ENCODE results near the gene IWS1.

The IWS1 gene

DNA sequence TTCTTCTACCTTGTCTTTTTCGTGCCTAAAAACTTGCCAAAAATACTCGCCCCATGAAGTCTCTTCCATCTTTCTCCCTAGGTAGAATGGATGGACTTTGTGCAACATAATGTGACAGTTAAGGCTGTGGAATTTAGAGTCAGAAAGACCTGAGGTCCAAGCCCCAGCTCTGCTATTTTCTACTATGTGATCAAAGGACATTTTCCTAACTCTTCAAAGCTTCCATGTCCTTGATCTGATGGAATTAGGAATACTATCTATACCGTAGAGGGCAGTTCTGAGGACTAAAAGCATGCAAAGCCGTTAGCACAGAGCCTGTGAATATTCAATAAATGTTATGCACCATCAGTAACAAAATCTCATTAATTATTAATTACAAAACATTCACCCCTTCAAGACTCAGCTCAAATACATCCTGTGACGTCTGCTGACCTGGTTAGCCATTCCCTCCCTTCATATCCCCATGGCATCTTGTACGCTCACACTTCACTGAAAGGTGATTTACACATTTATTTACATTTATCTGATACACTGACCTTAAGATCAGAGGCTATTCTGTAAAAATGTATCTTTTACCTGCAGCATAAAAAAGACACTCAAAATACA is 15.1 kb downstream of the IWS1 start:
- TF ChIP-seq POLR2A (IDR thresholded peaks at IDR 0.05; ENCODE audit: low read depth, low read length) = no peak
- no peak for DNase-seq (ENCODE audit: insufficient read length, low spot score)
- no peak for FAIRE-seq

DNA sequence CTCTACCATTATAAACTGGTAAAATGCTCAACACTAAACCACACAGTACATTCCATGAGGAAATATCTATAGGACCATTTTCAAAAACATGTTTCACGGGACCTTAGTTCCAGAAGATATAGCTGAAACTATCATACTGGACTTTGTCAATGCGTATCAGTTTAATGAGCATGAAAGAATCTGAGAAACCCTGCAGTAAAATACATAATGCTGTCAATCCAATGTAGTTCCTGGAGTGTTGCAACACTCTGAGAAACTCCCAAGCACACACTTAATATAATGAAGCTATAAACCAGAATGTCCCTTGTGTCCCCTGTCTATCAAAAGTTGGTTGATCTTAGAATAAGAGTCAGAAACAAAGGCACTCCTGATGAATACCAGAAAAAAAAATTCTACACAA is 16.2 kb downstream of the IWS1 start:
- DNase-seq (ENCODE audit: insufficient read length, low spot score) (no peak), FAIRE-seq (no peak)
- no peak for TF ChIP-seq POLR2A (IDR thresholded peaks at IDR 0.05; ENCODE audit: low read depth, low read length)

- FAIRE-seq = peak; percentile 99
These were observed 17.7 kb downstream of the IWS1 start for GRCh38 chr2:127508631-127509034.

DNA sequence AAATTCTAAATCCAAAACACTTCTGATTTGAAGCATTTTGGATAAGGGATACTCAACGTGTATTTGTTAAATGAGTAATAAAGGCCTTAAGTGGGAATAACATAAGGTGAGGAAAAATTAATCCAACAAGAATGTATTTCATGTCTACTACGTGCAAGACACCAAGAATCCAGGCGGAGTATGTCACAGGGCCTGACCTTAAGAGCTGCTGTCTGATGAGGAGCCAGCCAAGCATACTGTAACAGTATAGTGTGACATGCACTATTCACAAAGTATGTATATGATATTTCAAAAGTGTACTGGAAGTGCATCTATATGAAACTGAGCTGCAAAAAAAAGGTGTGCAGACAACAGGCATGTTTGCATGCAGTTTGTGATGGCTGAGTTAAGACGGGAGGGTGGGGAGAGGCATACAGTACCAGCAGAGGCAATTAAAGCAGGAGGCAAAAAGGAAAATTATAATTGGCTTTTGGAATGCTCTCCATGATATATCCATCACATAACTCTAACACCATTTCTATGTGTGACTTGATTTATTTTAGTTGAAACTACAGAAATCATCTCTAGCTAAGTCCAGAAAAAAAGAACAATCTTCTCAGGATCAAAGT is 18.2 kb downstream of the IWS1 start:
- TF ChIP-seq POLR2A (IDR thresholded peaks at IDR 0.05; ENCODE audit: low read depth, low read length) = no peak
- DNase-seq (ENCODE audit: insufficient read length, low spot score) = no peak
- peak; percentile 11 for FAIRE-seq

More at GRCh38 chr2:127508631-127509034, 17.7 kb downstream of the IWS1 start:
- TF ChIP-seq POLR2A (IDR thresholded peaks at IDR 0.05; ENCODE audit: low read depth, low read length) = no peak
- peak; percentile 72 for DNase-seq (ENCODE audit: insufficient read length, low spot score)

DNA sequence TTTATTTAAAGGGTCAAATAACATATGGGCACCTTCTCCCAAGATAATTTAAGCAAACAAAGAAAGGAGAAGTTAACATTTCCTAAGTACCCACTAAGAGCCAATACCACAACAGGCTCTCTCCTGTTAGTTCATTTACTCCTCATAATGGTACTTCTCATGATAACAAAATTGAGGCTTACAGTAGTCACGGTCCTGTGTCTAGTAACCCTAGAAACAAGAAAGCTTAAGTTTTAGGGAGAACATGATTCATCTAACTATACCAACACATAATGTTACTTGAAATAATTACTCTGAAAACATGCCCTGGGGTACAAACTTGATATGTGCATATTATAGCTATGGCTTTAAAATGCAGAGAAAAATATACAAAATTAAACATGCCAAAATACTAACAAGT is 19.8 kb downstream of the IWS1 start:
- FAIRE-seq = no peak

GRCh38 chr2:127504552-127505430 is 21.5 kb downstream of the IWS1 start:
- FAIRE-seq (peak; percentile 27), DNase-seq (ENCODE audit: insufficient read length, low spot score) (no peak)
- TF ChIP-seq POLR2A (IDR thresholded peaks at IDR 0.05; ENCODE audit: low read depth, low read length) = no peak

More for the DNA sequence above, 19.8 kb downstream of the IWS1 start:
- DNase-seq (ENCODE audit: insufficient read length, low spot score) = no peak
- TF ChIP-seq POLR2A (IDR thresholded peaks at IDR 0.05; ENCODE audit: low read depth, low read length) = no peak

- FAIRE-seq (no peak), DNase-seq (ENCODE audit: insufficient read length, low spot score) (no peak)
- no peak for TF ChIP-seq POLR2A (IDR thresholded peaks at IDR 0.05; ENCODE audit: low read depth, low read length)
These were observed 22.8 kb downstream of the IWS1 start for GRCh38 chr2:127503491-127503890.

GRCh38 chr2:127498386-127498785 is 27.9 kb downstream of the IWS1 start:
- FAIRE-seq = no peak
- TF ChIP-seq POLR2A (IDR thresholded peaks at IDR 0.05; ENCODE audit: low read depth, low read length) = no peak
- DNase-seq (ENCODE audit: insufficient read length, low spot score) = no peak

DNA sequence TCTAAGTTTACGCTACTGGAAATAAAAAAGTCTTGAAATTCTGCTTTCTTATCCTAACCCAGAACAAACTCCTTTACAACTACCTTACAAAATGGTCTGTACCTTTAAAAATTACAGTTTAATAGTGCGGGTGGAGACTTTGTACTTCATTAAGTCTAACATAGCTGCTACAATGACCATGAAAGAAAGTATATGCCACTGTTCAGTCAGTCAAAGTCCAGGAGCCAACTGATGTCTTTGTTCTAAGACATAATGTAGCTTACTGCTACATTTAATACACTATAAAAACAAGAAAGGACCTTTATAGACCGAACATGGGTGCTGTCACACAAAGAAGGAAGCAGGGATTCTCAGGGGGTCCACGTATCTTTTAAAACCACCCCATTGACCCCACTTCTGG is 36.0 kb downstream of the IWS1 start:
- no peak for TF ChIP-seq POLR2A (IDR thresholded peaks at IDR 0.05; ENCODE audit: low read depth, low read length)
- FAIRE-seq = no peak
- DNase-seq (ENCODE audit: insufficient read length, low spot score) = no peak

GRCh38 chr2:127486247-127487058 is 39.8 kb downstream of the IWS1 start:
- DNase-seq (ENCODE audit: insufficient read length, low spot score) = no peak
- no peak for FAIRE-seq
- TF ChIP-seq POLR2A (IDR thresholded peaks at IDR 0.05; ENCODE audit: low read depth, low read length) = no peak

DNA sequence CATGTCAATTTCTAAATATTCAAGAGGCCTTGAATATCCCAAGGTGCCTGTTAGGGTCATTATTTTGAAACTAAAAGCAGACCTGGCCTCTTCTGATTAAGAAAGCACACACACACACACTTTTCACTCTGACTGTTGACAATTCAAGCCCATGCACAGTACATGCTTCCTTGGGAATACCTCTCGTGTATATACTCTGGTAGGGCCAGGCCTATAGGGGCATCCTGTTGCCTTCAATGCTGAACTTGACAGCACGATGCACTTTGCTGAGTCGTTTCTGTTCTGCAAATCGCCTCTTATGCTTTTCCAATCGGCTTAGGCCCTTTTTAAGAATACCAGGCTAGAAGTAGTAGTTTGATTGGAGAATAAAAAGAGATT is 40.6 kb downstream of the IWS1 start:
- DNase-seq (ENCODE audit: insufficient read length, low spot score) (no peak), FAIRE-seq (no peak)
- TF ChIP-seq POLR2A (IDR thresholded peaks at IDR 0.05; ENCODE audit: low read depth, low read length) = no peak

GRCh38 chr2:127485051-127485693 is 41.1 kb downstream of the IWS1 start:
- DNase-seq (ENCODE audit: insufficient read length, low spot score) = no peak
- TF ChIP-seq POLR2A (IDR thresholded peaks at IDR 0.05; ENCODE audit: low read depth, low read length) = no peak
- no peak for FAIRE-seq

- no peak for DNase-seq (ENCODE audit: insufficient read length, low spot score)
- FAIRE-seq = no peak
- TF ChIP-seq POLR2A (IDR thresholded peaks at IDR 0.05; ENCODE audit: low read depth, low read length) = no peak
These were observed 44.3 kb downstream of the IWS1 start for GRCh38 chr2:127482031-127482430.
